Stimulated activated CD8-positive, alpha-beta memory T cell treated with anti-CD3 and anti-CD28 coated beads, Interleukin-7, amount 100 ng/mL, for 1 hour (primary cell): ENCODE results near the gene LAG3.
"Not testable (repeated sequence)": the region's sequence is repeated elsewhere in the genome, so short reads cannot be mapped to it uniquely, and the experiment has no call there.

ENCODE experiments used
- DNase-seq, 2 donors: peaks; one replicate each; pipeline ENCODE4 v3.0.0-alpha.2; 2020; ENCODE audit warnings: low read depth in 2 of 2

Gene LAG3

GRCh38 chr12:6772331-6772695 is at the start of gene LAG3:
LAG3 (plus strand) TSS chr12:6772520; CDS start chr12:6772853, 333 bp downstream.
- DNase-seq, result peak in 1 of 2 donors; percentile 38

GRCh38 chr12:6722863-6723262 is 49.5 kb upstream of the LAG3 start:
- DNase-seq, result no peak

GRCh38 chr12:6723607-6724408 is 48.5 kb upstream of the LAG3 start, which contains the start of gene COPS7A:
COPS7A (plus strand) TSS chr12:6724046; CDS start chr12:6724657, 611 bp downstream.
- peak; percentile 87 to 88 for DNase-seq

GRCh38 chr12:6724409-6724797 is 47.9 kb upstream of the LAG3 start:
- no peak for DNase-seq

GRCh38 chr12:6725350-6725749 is 47.0 kb upstream of the LAG3 start:
- DNase-seq, result no peak

- no peak for DNase-seq
Measured at GRCh38 chr12:6729186-6729585, 43.1 kb upstream of the LAG3 start.

- no peak for DNase-seq
Measured at GRCh38 chr12:6730169-6730568, 42.2 kb upstream of the LAG3 start.

- no peak for DNase-seq
Measured at GRCh38 chr12:6734506-6735387, 37.6 kb upstream of the LAG3 start.

- DNase-seq, result no peak
Measured at GRCh38 chr12:6735448-6736191, 36.7 kb upstream of the LAG3 start.

- no peak for DNase-seq
Measured at GRCh38 chr12:6736754-6737153, 35.6 kb upstream of the LAG3 start.

GRCh38 chr12:6742080-6742479 is 30.2 kb upstream of the LAG3 start:
- DNase-seq, result not testable (repeated sequence)

- no peak for DNase-seq
Measured at GRCh38 chr12:6742834-6743233, 29.5 kb upstream of the LAG3 start.

GRCh38 chr12:6743300-6743699 is 29.0 kb upstream of the LAG3 start:
- DNase-seq, result not testable (repeated sequence)

GRCh38 chr12:6745741-6746525 is 26.4 kb upstream of the LAG3 start:
- DNase-seq, result no peak

GRCh38 chr12:6747216-6747615 is 25.1 kb upstream of the LAG3 start:
- no peak for DNase-seq

- no peak for DNase-seq
Measured at GRCh38 chr12:6748761-6749160, 23.6 kb upstream of the LAG3 start.

- DNase-seq, result no peak
Measured at GRCh38 chr12:6750506-6750905, 21.8 kb upstream of the LAG3 start.

GRCh38 chr12:6751767-6752166 is 20.6 kb upstream of the LAG3 start:
- DNase-seq, result no peak

- no peak for DNase-seq
Measured at GRCh38 chr12:6752167-6752920, 20.0 kb upstream of the LAG3 start.
